Left lobe of liver (tissue), 2 donors: ENCODE data around the gene SYNPO2. TPM values are rescaled to one million over a fixed set of nuclear protein-coding genes. Genes with fewer than 3 reads are reported as not detected.
A peak's percentile ranks its signal among the peaks of the same experiment; 100 is the strongest.
"Not testable (repeated sequence)": the region's sequence is repeated elsewhere in the genome, so short reads cannot be mapped to it uniquely, and the experiment has no call there.

ENCODE experiments used
- ATAC-seq: fragments of 200-7000 bp; cut with Tn5 transposase; one replicate; pipeline ENCODE4 v1.9.1; 2020; ENCODE audit warnings: mild to moderate bottlenecking, moderate library complexity
- DNase-seq: peaks from one replicate; pipeline ENCODE4 v3.0.0-alpha.2; 2020; ENCODE audit warnings: low spot score
- total RNA-seq: library from RNA; stranded (reverse); gene quantifications from one replicate; pipeline ENCODE4 v1.2.1, GENCODE V29; 2021
- donor health status: DM: no; HTN: no; CAD: no; lungs with moderate emphysema.
- donor health status: DM: no; HTN: yes; CAD: no.

SYNPO2 gene
- total RNA-seq, 1 donor from 2014 or later, result 3.6 TPM

- no peak for DNase-seq
- ATAC-seq, result no peak
Measured at GRCh38 chr4:118972167-118972566, 83.5 kb downstream of the SYNPO2 start.

GRCh38 chr4:118973295-118973694 is 84.6 kb downstream of the SYNPO2 start:
- no peak for ATAC-seq
- no peak for DNase-seq

GRCh38 chr4:118974758-118975157 is 86.1 kb downstream of the SYNPO2 start:
- ATAC-seq, result no peak
- DNase-seq, result no peak

- no peak for DNase-seq
- ATAC-seq, result no peak
Measured at GRCh38 chr4:118975449-118976192, 87.0 kb downstream of the SYNPO2 start.

- not testable (repeated sequence) for DNase-seq, ATAC-seq
Measured at GRCh38 chr4:118976193-118976560, 87.5 kb downstream of the SYNPO2 start.

GRCh38 chr4:118977100-118977499 is 88.4 kb downstream of the SYNPO2 start:
- ATAC-seq, DNase-seq: not testable (repeated sequence)

- ATAC-seq, result no peak
Measured at GRCh38 chr4:118979712-118980111, 91.1 kb downstream of the SYNPO2 start.

GRCh38 chr4:118981171-118981838 is 92.7 kb downstream of the SYNPO2 start:
- no peak for ATAC-seq

More at GRCh38 chr4:118979712-118980111, 91.1 kb downstream of the SYNPO2 start:
- DNase-seq, result no peak

GRCh38 chr4:118981839-118982381 is 93.3 kb downstream of the SYNPO2 start:
- DNase-seq (peak; percentile 54), ATAC-seq (peak; percentile 97)

More at GRCh38 chr4:118981171-118981838, 92.7 kb downstream of the SYNPO2 start:
- no peak for DNase-seq

- ATAC-seq (no peak), DNase-seq (no peak)
Measured at GRCh38 chr4:118983293-118983692, 94.6 kb downstream of the SYNPO2 start.

- ATAC-seq (no peak), DNase-seq (no peak)
Measured at GRCh38 chr4:118983831-118984230, 95.2 kb downstream of the SYNPO2 start.

GRCh38 chr4:118985170-118986000 is 96.7 kb downstream of the SYNPO2 start:
- no peak for ATAC-seq
- no peak for DNase-seq

- ATAC-seq (no peak), DNase-seq (no peak)
Measured at GRCh38 chr4:118987959-118988634, 99.4 kb downstream of the SYNPO2 start.

- ATAC-seq, result no peak
Measured at GRCh38 chr4:118988635-118988972, 100.0 kb downstream of the SYNPO2 start.

GRCh38 chr4:118989098-118990080 is 100.7 kb downstream of the SYNPO2 start:
- DNase-seq (no peak), ATAC-seq (no peak)

More at GRCh38 chr4:118988635-118988972, 100.0 kb downstream of the SYNPO2 start:
- no peak for DNase-seq

GRCh38 chr4:118991686-118992085 is 103.0 kb downstream of the SYNPO2 start:
- no peak for DNase-seq
- ATAC-seq, result no peak

GRCh38 chr4:118992149-118992548 is 103.5 kb downstream of the SYNPO2 start:
- ATAC-seq, result no peak
- DNase-seq, result no peak

GRCh38 chr4:118993333-118993732 is 104.7 kb downstream of the SYNPO2 start:
- no peak for ATAC-seq
- DNase-seq, result no peak

GRCh38 chr4:118994030-118994429 is 105.4 kb downstream of the SYNPO2 start:
- no peak for ATAC-seq
- DNase-seq, result no peak
